Liver (tissue), 3 donors: ENCODE results near the gene FYB2.

Experiments
- FOXA1 ChIP-seq: IDR thresholded peaks from 2 replicates; pipeline ENCODE4 v1.6.1; 2016; ENCODE audit warnings: antibody characterized with exemption
- TAF1 ChIP-seq: conservative IDR thresholded peaks from 2 replicates; pipeline ENCODE4 v1.6.1; 2016; ENCODE audit warnings: antibody characterized with exemption, mild to moderate bottlenecking
- TF ChIP-seq, protein P1 (sequence below): fragments of 150-350 bp; IDR thresholded peaks from 2 replicates; pipeline ENCODE4 v1.5.1; 2017; ENCODE audit warnings: improper control_type of control experiment, low read depth, low read length; ENCODE audit not compliant: missing input control
- donor health status: healthy.
- donor health status: healthy.

GRCh38 chr1:56808410-56808809 lies 10.8 kb downstream of the FYB2 start:
- TF ChIP-seq, protein P1, sequence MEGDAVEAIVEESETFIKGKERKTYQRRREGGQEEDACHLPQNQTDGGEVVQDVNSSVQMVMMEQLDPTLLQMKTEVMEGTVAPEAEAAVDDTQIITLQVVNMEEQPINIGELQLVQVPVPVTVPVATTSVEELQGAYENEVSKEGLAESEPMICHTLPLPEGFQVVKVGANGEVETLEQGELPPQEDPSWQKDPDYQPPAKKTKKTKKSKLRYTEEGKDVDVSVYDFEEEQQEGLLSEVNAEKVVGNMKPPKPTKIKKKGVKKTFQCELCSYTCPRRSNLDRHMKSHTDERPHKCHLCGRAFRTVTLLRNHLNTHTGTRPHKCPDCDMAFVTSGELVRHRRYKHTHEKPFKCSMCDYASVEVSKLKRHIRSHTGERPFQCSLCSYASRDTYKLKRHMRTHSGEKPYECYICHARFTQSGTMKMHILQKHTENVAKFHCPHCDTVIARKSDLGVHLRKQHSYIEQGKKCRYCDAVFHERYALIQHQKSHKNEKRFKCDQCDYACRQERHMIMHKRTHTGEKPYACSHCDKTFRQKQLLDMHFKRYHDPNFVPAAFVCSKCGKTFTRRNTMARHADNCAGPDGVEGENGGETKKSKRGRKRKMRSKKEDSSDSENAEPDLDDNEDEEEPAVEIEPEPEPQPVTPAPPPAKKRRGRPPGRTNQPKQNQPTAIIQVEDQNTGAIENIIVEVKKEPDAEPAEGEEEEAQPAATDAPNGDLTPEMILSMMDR, result no peak
- TF ChIP-seq FOXA1, result no peak
- TF ChIP-seq TAF1, result no peak
